Keratinocyte (primary cell): ENCODE measurements around the gene CD81. TPM values are rescaled to one million over a fixed set of nuclear protein-coding genes. Genes with fewer than 3 reads are reported as not detected.

Experiments used
- DNase-seq: peaks from one replicate; pipeline ENCODE4 v3.0.0-alpha.2; 2011; ENCODE audit warnings: low read depth, missing footprints, low spot score
- FAIRE-seq: peaks from 2 replicates; lab custom pipeline; 2011; peaks lifted over from hg19 to GRCh38; lab: Jason Lieb, UNC
- H2AFZ ChIP-seq: 2 replicates; pipeline ENCODE4 v1.6.0; 2012; ENCODE audit warnings: low read length, control low read depth, inconsistent platforms; ENCODE audit not compliant: control insufficient read depth
- H3K27ac ChIP-seq: 2 replicates; pipeline ENCODE4 v1.5.1; 2011; ENCODE audit warnings: low read length; ENCODE audit not compliant: control insufficient read depth, insufficient read depth
- H3K27me3 ChIP-seq: 3 replicates; pipeline ENCODE4 v1.6.0; 2011; ENCODE audit warnings: low read length; ENCODE audit not compliant: control insufficient read depth, insufficient read depth; ENCODE audit errors: extremely low read depth
- H3K36me3 ChIP-seq, 2 experiments: 2 replicates in 1 of 2; 3 replicates in 1 of 2; pipeline ENCODE4 v1.5.1; 2011; ENCODE audit warnings: low read length in 2 of 2, mild to moderate bottlenecking in 1 of 2; ENCODE audit not compliant: control insufficient read depth in 2 of 2, insufficient read depth in 2 of 2; ENCODE audit errors: extremely low read depth in 1 of 2
- H3K4me1 ChIP-seq: 3 replicates; pipeline ENCODE4 v1.5.1; 2011; ENCODE audit warnings: low read length; ENCODE audit not compliant: control insufficient read depth, insufficient read depth; ENCODE audit errors: extremely low read depth
- H3K4me2 ChIP-seq: 3 replicates; pipeline ENCODE4 v1.6.0; 2011; ENCODE audit warnings: low read depth, low read length; ENCODE audit not compliant: control insufficient read depth, insufficient read depth; ENCODE audit errors: extremely low read depth
- H3K4me3 ChIP-seq, 3 experiments: fragments of 200-600 bp in 1 of 3; sonication (generic) in 1 of 3; 2 replicates in 2 of 3; 3 replicates in 1 of 3; pipeline ENCODE4 v1.5.1; 2011 to 2016; ENCODE audit warnings: low read length in 3 of 3, mild to moderate bottlenecking in 3 of 3, control low read depth in 2 of 3, inconsistent platforms in 1 of 3, low read depth in 1 of 3, mixed read lengths in 1 of 3, mixed run types in 1 of 3, moderate library complexity in 1 of 3; ENCODE audit not compliant: control insufficient read depth in 2 of 3, insufficient read depth in 2 of 3; ENCODE audit errors: extremely low read depth in 1 of 3
- H3K79me2 ChIP-seq: 2 replicates; pipeline ENCODE4 v1.6.0; 2012; ENCODE audit warnings: low read length; ENCODE audit not compliant: control insufficient read depth, insufficient read depth
- H3K9ac ChIP-seq: 3 replicates; pipeline ENCODE4 v1.6.0; 2011; ENCODE audit warnings: low read length; ENCODE audit not compliant: control insufficient read depth, insufficient read depth; ENCODE audit errors: extremely low read depth
- H3K9me1 ChIP-seq: 3 replicates; pipeline ENCODE4 v1.6.0; 2011; ENCODE audit warnings: low read length; ENCODE audit not compliant: control insufficient read depth, insufficient read depth; ENCODE audit errors: extremely low read depth
- H3K9me3 ChIP-seq: 2 replicates; pipeline ENCODE4 v1.5.1; 2012; ENCODE audit warnings: low read depth, low read length; ENCODE audit not compliant: control insufficient read depth
- H4K20me1 ChIP-seq: 3 replicates; pipeline ENCODE4 v1.6.0; 2011; ENCODE audit warnings: low read length; ENCODE audit not compliant: control insufficient read depth, insufficient read depth; ENCODE audit errors: extremely low read depth
- EZH2 ChIP-seq: IDR thresholded peaks from one replicate; pipeline ENCODE4 v1.6.1; 2012; ENCODE audit warnings: inconsistent platforms, mild to moderate bottlenecking, low read length, moderate library complexity
- dilution Hi-C: fragments of 300-500 bp; cut with MboI; formaldehyde crosslinking; loops from one replicate; pipeline ENCODE4 v1.7.0; 2020; ENCODE audit warnings: low sequenced_read_pairs; ENCODE audit not compliant: extremely low pct_ligation_motif_present
- polyA plus RNA-seq, 5 experiments: library from polyadenylated mRNA; depleted of rRNA in 3 of 5; stranded (reverse) in 3 of 5; stranded (forward) in 1 of 5; unstranded in 1 of 5; fragments of >200 nt; gene quantifications; 1 replicate in 1 of 5; 2 replicates in 3 of 5; 3 replicates in 1 of 5; pipeline versions ENCODE4 v1.2.1 to v1.2.3, GENCODE V29; 2011 to 2012; ENCODE audit warnings: missing spikeins in 2 of 5, low read depth in 1 of 5, low replicate concordance in 1 of 5
- TF ChIP-seq, protein P1 (sequence below), 3 experiments: IDR thresholded peaks in 1 of 3; conservative IDR thresholded peaks in 1 of 3; optimal IDR thresholded peaks in 1 of 3; 2 replicates in 2 of 3; 3 replicates in 1 of 3; pipeline versions ENCODE3 to v1.5.1; 2011; ENCODE audit warnings: low read length in 3 of 3, mild to moderate bottlenecking in 3 of 3, moderate library complexity in 2 of 3, control low read depth in 1 of 3, inconsistent platforms in 1 of 3; ENCODE audit not compliant: insufficient read depth in 2 of 3; ENCODE audit errors: extremely low read depth in 1 of 3

CD81 gene
- polyA plus RNA-seq, 1 donor (not counting 4 experiments of a cell fraction or from before 2014, with no cell fraction given): 194 TPM

GRCh38 chr11:2346586-2347307 is 30.4 kb upstream of the CD81 start:
- Histone ChIP-seq H3K27ac (no peak overlapping the region), H3K9me1 (no peaks in the 10 kb centered on the region), H3K4me3 (no peak overlapping the region), H3K4me1 (no peaks in the 10 kb centered on the region), H3K9ac (no peak overlapping the region), H3K79me2 (no peaks in the 10 kb centered on the region), H3K27me3 (no peaks in the 10 kb centered on the region), H3K36me3 (no peaks in the 10 kb centered on the region), H2AFZ (no peak overlapping the region), H3K4me2 (no peak overlapping the region), H3K9me3 (peaks cover 3% of the 10 kb centered on the region), H4K20me1 (no peaks in the 10 kb centered on the region)
- TF ChIP-seq, protein P1, sequence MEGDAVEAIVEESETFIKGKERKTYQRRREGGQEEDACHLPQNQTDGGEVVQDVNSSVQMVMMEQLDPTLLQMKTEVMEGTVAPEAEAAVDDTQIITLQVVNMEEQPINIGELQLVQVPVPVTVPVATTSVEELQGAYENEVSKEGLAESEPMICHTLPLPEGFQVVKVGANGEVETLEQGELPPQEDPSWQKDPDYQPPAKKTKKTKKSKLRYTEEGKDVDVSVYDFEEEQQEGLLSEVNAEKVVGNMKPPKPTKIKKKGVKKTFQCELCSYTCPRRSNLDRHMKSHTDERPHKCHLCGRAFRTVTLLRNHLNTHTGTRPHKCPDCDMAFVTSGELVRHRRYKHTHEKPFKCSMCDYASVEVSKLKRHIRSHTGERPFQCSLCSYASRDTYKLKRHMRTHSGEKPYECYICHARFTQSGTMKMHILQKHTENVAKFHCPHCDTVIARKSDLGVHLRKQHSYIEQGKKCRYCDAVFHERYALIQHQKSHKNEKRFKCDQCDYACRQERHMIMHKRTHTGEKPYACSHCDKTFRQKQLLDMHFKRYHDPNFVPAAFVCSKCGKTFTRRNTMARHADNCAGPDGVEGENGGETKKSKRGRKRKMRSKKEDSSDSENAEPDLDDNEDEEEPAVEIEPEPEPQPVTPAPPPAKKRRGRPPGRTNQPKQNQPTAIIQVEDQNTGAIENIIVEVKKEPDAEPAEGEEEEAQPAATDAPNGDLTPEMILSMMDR (optimal IDR thresholded peaks at IDR 0.05 in 1 of 3, IDR thresholded peaks at IDR 0.05 in 1 of 3, conservative IDR thresholded peaks at IDR 0.05 in 1 of 3; ENCODE audit: extremely low read depth in 1 of 3, insufficient read depth in 2 of 3, low read length in 3 of 3): no peak
- TF ChIP-seq EZH2: no peak
- FAIRE-seq: no peak
- no peak for DNase-seq
- dilution Hi-C loops: no loop called here

DNA sequence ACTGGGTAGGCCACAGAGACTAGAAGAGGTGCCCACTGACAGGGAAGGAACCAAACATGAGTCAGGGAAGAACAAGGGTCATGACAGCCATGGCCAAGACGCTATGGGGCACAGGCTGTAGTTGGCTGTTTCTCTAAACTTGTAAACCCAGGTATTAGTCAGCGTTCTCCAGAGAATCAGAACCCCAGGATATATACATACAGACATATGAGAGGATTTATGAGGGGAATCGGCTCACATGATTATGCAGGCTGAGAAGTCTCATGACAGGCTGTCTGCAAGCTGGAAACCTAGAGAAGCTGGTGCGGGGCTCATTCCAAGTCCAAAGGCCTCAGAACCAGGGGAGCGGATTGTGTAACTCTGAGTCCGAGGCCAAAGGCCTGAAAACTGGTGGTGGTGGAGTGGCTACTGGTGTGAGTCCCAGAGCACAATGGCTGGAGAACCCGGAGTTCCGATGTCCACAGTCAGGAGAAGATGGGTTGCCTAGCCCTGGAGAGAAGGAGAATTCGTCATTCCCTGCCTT is 29.7 kb upstream of the CD81 start:
- dilution Hi-C loops: no loop called here
- H3K4me3 ChIP-seq: no peak overlapping the region
- H3K4me1 ChIP-seq: no peaks in the 10 kb centered on the region
- H3K9me1 ChIP-seq: no peaks in the 10 kb centered on the region
- no peaks in the 10 kb centered on the region for H3K27me3 ChIP-seq
- DNase-seq: no peak
- FAIRE-seq: no peak
- peaks cover 3% of the 10 kb centered on the region for H3K9me3 ChIP-seq
- H2AFZ ChIP-seq: no peak overlapping the region
- no peak overlapping the region for H3K4me2 ChIP-seq
- H3K79me2 ChIP-seq: no peaks in the 10 kb centered on the region
- no peak overlapping the region for H3K27ac ChIP-seq
- no peaks in the 10 kb centered on the region for H3K36me3 ChIP-seq
- H3K9ac ChIP-seq: no peak overlapping the region
- no peaks in the 10 kb centered on the region for H4K20me1 ChIP-seq
- no peak for TF ChIP-seq EZH2
- TF ChIP-seq, protein P1 (optimal IDR thresholded peaks at IDR 0.05 in 1 of 3, IDR thresholded peaks at IDR 0.05 in 1 of 3, conservative IDR thresholded peaks at IDR 0.05 in 1 of 3; ENCODE audit: extremely low read depth in 1 of 3, insufficient read depth in 2 of 3, low read length in 3 of 3): no peak
